ENCODE data around the gene FAM9C.
"Not testable (repeated sequence)": the region's sequence is repeated elsewhere in the genome, so short reads cannot be mapped to it uniquely, and the experiment has no call there.

The FAM9C gene

DNA sequence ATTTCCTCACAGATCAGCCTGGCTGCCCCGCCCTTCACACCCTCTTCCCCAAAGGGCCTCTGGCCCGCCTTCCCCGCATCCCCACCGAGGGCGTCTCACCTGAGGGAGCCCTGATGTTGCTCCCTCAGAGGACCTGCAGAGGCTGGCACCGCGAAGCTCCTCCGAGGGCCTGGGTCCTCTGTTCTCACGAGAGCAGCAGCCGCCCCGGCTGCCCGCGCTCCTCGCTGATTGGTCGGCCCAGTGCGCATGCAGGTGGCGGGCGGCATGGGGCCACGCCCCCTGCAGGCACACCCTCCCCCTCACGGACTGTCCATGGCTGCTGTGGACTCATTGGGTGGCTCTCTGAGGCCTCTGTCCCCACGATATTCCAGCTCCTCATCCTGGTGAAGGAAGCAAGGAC lies at the start of gene FAM9C:
Gene FAM9C (minus strand): TSS at position 180 of the 400 bp plus-strand sequence. CDS start 831 bp downstream, outside the sequence.
- H3K4me1 Mint-ChIP-seq, result peaks cover 49% of the 10 kb centered on the region
- no peak for ATAC-seq
- no peaks in the 10 kb centered on the region for H3K36me3 Mint-ChIP-seq (ENCODE audit: low read depth)
- no peak within 1 kb of the TSS for H3K27ac Mint-ChIP-seq
- no peak for DNase-seq
- H3K9me3 Mint-ChIP-seq, result no peaks in the 10 kb centered on the region
- no peaks in the 10 kb centered on the region for H3K27me3 Mint-ChIP-seq
- H3K4me3 Mint-ChIP-seq, result no peak within 1 kb of the TSS

GRCh38 chrX:13093529-13094140 lies 49.2 kb upstream of the FAM9C start:
- DNase-seq, result no peak
- Mint-ChIP-seq H3K27ac (peak overlapping the region; percentile 95), H3K4me3 (peak overlapping the region; percentile 70), H3K36me3 (ENCODE audit: low read depth) (no peaks in the 10 kb centered on the region), H3K4me1 (peaks cover 88% of the 10 kb centered on the region), H3K27me3 (no peaks in the 10 kb centered on the region), H3K9me3 (no peaks in the 10 kb centered on the region)
- peak; percentile 40 for ATAC-seq

DNA sequence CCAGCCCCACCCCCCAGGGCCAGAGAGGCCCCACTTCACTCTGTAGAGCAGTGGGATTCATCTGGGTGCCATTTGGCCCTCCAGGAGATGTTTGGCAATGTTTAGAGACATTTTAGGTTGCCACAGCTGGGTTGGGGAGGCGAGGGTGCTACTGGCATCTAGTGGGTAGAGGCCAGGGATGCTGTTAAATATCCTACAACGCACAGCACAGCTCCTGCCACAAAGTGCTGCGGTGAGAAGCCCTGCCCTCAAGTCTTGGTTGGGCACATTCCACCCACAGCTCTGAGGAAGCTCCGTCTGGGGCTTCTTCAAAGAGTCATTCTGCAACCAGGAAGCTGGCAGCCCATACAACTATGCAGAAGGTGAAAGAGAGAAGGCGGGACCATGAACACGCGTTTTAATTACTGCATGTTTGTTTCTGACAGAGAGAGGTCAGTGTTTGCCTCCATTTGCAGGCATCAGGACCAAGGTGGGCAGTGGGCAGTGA lies 48.1 kb upstream of the FAM9C start:
- H3K4me3 Mint-ChIP-seq, result peak overlapping the region; percentile 70
- peaks cover 91% of the 10 kb centered on the region for H3K4me1 Mint-ChIP-seq
- peak overlapping the region; percentile 95 for H3K27ac Mint-ChIP-seq
- peak; percentile 57 for ATAC-seq
- no peaks in the 10 kb centered on the region for H3K27me3 Mint-ChIP-seq
- H3K36me3 Mint-ChIP-seq (ENCODE audit: low read depth), result no peaks in the 10 kb centered on the region
- peak; percentile 66 for DNase-seq
- no peaks in the 10 kb centered on the region for H3K9me3 Mint-ChIP-seq

DNA sequence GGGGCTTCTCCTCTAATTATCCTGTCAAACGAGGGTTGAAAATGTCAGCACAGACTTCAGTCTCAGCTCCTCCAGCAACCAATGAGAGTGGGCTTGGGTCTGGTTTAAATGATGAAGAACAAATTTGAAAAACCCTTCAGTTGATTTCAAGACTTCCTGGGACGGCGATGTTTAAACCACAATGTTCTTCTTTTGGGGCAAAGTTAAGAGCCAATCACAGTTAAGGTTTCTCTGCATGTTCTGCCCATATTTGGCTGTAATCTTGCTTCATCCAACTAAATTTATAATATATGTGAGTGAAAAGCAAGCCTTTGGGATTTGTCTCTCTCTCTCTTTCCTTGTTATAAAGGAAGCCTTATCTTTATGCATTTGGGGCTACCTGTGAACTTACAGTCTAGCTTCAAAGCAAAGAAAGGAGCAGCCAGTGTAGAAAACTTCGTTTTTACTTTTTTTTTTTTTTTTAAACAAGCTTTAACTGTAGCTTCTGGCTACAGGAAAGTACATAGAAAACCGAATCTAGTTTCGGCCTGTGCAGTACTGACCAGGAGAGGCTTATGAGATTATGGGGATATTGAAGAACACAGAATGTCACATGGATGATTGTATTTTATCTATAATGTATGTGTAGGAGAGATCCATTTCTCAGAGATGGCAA lies 46.8 kb upstream of the FAM9C start:
- H3K27ac Mint-ChIP-seq, result peak overlapping the region; percentile 95
- no peak for DNase-seq

GRCh38 chrX:13090339-13091110 lies 46.1 kb upstream of the FAM9C start:
- no peaks in the 10 kb centered on the region for H3K36me3 Mint-ChIP-seq (ENCODE audit: low read depth)
- DNase-seq (no peak), ATAC-seq (peak; percentile 35)

More for the DNA sequence above, 46.8 kb upstream of the FAM9C start:
- ATAC-seq, result peak; percentile 8
- Mint-ChIP-seq H3K36me3 (ENCODE audit: low read depth) (no peaks in the 10 kb centered on the region), H3K9me3 (no peaks in the 10 kb centered on the region), H3K27me3 (no peaks in the 10 kb centered on the region), H3K4me1 (peaks cover 96% of the 10 kb centered on the region), H3K4me3 (peak overlapping the region; percentile 50)

DNA sequence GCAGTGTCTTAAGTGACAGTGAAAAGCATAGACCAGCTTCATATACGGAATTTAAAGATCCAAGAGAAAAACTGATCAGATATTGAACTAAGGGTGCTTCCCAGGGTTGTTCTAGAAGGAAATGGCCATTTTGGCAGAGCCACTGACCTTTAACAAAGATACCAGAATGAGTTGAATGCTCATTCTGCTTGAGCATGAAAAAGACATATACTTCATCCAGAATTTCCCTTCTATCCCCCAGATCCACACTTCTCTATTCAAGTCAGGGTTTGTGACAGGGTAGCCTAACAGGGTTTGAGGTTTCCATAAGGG lies 45.6 kb upstream of the FAM9C start:
- H3K27ac Mint-ChIP-seq, result peak overlapping the region; percentile 95
- H3K27me3 Mint-ChIP-seq, result no peaks in the 10 kb centered on the region
- DNase-seq (no peak), ATAC-seq (no peak)
- no peaks in the 10 kb centered on the region for H3K9me3 Mint-ChIP-seq
- peaks cover 98% of the 10 kb centered on the region for H3K4me1 Mint-ChIP-seq
- H3K4me3 Mint-ChIP-seq, result peak overlapping the region; percentile 50
- H3K36me3 Mint-ChIP-seq (ENCODE audit: low read depth), result no peaks in the 10 kb centered on the region

More at GRCh38 chrX:13090339-13091110, 46.1 kb upstream of the FAM9C start:
- no peaks in the 10 kb centered on the region for H3K27me3 Mint-ChIP-seq
- H3K4me3 Mint-ChIP-seq, result peak overlapping the region; percentile 50
- H3K27ac Mint-ChIP-seq, result peak overlapping the region; percentile 95
- H3K4me1 Mint-ChIP-seq, result peaks cover 98% of the 10 kb centered on the region
- H3K9me3 Mint-ChIP-seq, result no peaks in the 10 kb centered on the region

GRCh38 chrX:13088156-13088487 lies 43.7 kb upstream of the FAM9C start:
- no peaks in the 10 kb centered on the region for H3K27me3 Mint-ChIP-seq
- DNase-seq, result no peak
- no peaks in the 10 kb centered on the region for H3K9me3 Mint-ChIP-seq
- H3K27ac Mint-ChIP-seq, result peak overlapping the region; percentile 98
- peak overlapping the region; percentile 80 for H3K4me3 Mint-ChIP-seq
- ATAC-seq, result peak; percentile 7
- H3K4me1 Mint-ChIP-seq, result peaks cover 93% of the 10 kb centered on the region
- no peaks in the 10 kb centered on the region for H3K36me3 Mint-ChIP-seq (ENCODE audit: low read depth)

- ATAC-seq, result peak; percentile 74
- peak; percentile 53 for DNase-seq
- Mint-ChIP-seq H3K4me1 (peaks cover 93% of the 10 kb centered on the region), H3K9me3 (no peaks in the 10 kb centered on the region), H3K27me3 (no peaks in the 10 kb centered on the region), H3K27ac (peak overlapping the region; percentile 98), H3K36me3 (ENCODE audit: low read depth) (no peaks in the 10 kb centered on the region), H3K4me3 (peak overlapping the region; percentile 80)
These were observed 43.1 kb upstream of the FAM9C start for GRCh38 chrX:13087322-13088155.

DNA sequence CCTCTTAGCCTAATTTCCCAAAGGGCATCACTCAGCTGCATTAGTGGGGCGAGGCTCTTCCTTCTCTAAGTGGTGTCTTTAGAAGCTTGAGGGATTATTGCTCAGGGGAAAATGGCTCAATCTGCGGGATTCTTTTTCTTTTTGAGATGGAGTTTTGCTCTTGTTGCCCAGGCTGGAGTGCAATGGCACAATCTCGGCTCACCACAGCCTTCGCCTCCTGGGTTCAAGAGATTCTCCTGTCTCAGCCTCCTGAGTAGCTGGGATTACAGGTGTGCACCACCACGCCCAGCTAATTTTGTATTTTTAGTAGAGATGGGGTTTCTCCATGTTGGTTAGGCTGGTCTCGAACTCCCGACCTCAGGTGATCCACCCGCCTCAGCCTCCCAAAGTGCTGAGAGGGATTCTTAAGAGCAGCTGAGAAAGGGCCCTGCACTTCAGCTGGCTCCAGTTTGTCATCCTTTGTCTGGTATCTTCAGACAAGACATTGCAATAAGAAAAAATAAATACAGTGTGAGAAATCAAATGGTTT lies 42.4 kb upstream of the FAM9C start:
- H3K27ac Mint-ChIP-seq, result peak overlapping the region; percentile 98
- not testable (repeated sequence) for ATAC-seq

GRCh38 chrX:13086076-13086475 lies 41.7 kb upstream of the FAM9C start:
- no peaks in the 10 kb centered on the region for H3K36me3 Mint-ChIP-seq (ENCODE audit: low read depth)
- no peak for ATAC-seq
- no peak for DNase-seq
- H3K27ac Mint-ChIP-seq, result peak overlapping the region; percentile 98
- no peaks in the 10 kb centered on the region for H3K27me3 Mint-ChIP-seq
- H3K4me1 Mint-ChIP-seq, result peaks cover 93% of the 10 kb centered on the region
- H3K4me3 Mint-ChIP-seq, result peak overlapping the region; percentile 80
- H3K9me3 Mint-ChIP-seq, result no peaks in the 10 kb centered on the region

More for the DNA sequence above, 42.4 kb upstream of the FAM9C start:
- not testable (repeated sequence) for DNase-seq; H3K9me3 Mint-ChIP-seq; H3K36me3 Mint-ChIP-seq (ENCODE audit: low read depth); H3K27me3 Mint-ChIP-seq
- Mint-ChIP-seq H3K4me3 (peak overlapping the region; percentile 80), H3K4me1 (peaks cover 93% of the 10 kb centered on the region)

- Mint-ChIP-seq H3K27me3 (no peaks in the 10 kb centered on the region), H3K36me3 (ENCODE audit: low read depth) (no peaks in the 10 kb centered on the region), H3K9me3 (no peaks in the 10 kb centered on the region), H3K4me3 (peak overlapping the region; percentile 80), H3K4me1 (peaks cover 93% of the 10 kb centered on the region), H3K27ac (peak overlapping the region; percentile 98)
- DNase-seq (peak; percentile 44), ATAC-seq (no peak)
These were observed 41.1 kb upstream of the FAM9C start for GRCh38 chrX:13085526-13085925.

DNA sequence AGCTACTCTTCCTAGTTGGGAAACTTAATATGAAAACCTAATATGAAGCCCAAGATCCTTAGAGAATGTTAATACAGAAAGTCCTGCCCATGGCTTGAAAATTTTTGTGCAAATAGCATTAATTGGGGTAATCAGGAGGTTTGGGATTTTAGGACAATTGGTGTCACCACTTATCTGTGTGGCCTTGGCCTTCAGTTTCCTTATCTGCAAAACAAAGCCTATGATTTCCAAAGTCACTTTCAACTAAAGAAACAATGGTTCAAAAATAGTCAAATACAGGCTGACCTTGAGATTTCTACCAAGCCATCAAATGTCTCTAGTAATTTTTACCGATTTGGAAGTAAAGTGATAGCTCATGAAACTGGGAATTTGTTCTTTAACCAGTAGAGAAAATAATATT lies 40.2 kb upstream of the FAM9C start:
- Mint-ChIP-seq H3K27me3 (no peaks in the 10 kb centered on the region), H3K4me1 (peaks cover 92% of the 10 kb centered on the region), H3K9me3 (no peaks in the 10 kb centered on the region), H3K4me3 (no peak overlapping the region), H3K27ac (peak overlapping the region; percentile 98), H3K36me3 (ENCODE audit: low read depth) (no peaks in the 10 kb centered on the region)
- DNase-seq (no peak), ATAC-seq (no peak)

GRCh38 chrX:13083755-13084326 lies 39.4 kb upstream of the FAM9C start:
- H3K36me3 Mint-ChIP-seq (ENCODE audit: low read depth); H3K27me3 Mint-ChIP-seq; H3K4me3 Mint-ChIP-seq; H3K9me3 Mint-ChIP-seq; ATAC-seq; DNase-seq: not testable (repeated sequence)
- peaks cover 91% of the 10 kb centered on the region for H3K4me1 Mint-ChIP-seq
- H3K27ac Mint-ChIP-seq, result peak overlapping the region; percentile 98
